Gastroesophageal sphincter (tissue), 4 donors: ENCODE data around the gene FAM135A. TPM values are rescaled to one million over a fixed set of nuclear protein-coding genes. Genes with fewer than 3 reads are reported as not detected.

Experiments
- ATAC-seq: fragments of 150-250 bp; one replicate; pipeline ENCODE4 v1.9.1; 2016; ENCODE audit warnings: mild to moderate bottlenecking, moderate library complexity
- H3K27ac ChIP-seq, 4 donors: fragments of 200-600 bp; sonication (generic) in 3 of 4; 1 replicate in 3 of 4; 2 replicates in 1 of 4; pipeline ENCODE4 v1.5.1; 2016 to 2019
- H3K27me3 ChIP-seq: fragments of 200-600 bp; sonication (generic); one replicate; pipeline ENCODE4 v1.5.1; 2019
- H3K36me3 ChIP-seq, 2 donors: fragments of 200-600 bp; sonication (generic); one replicate each; pipeline ENCODE4 v1.5.1; 2019; ENCODE audit warnings: control low read depth in 1 of 2
- H3K4me1 ChIP-seq, 3 donors: fragments of 200-600 bp; sonication (generic); 1 replicate in 2 of 3; 2 replicates in 1 of 3; pipeline ENCODE4 v1.5.1; 2016 to 2019; ENCODE audit warnings: control low read depth in 2 of 3
- H3K4me3 ChIP-seq, 2 donors: fragments of 200-600 bp; sonication (generic); one replicate each; pipeline ENCODE4 v1.5.1; 2019; ENCODE audit warnings: mild to moderate bottlenecking in 1 of 2, moderate library complexity in 1 of 2
- H3K9me3 ChIP-seq, 3 donors: fragments of 200-600 bp; sonication (generic); one replicate each; pipeline ENCODE4 v1.5.1; 2017 to 2019; ENCODE audit warnings: control low read depth in 2 of 3
- EP300 ChIP-seq: sonication (generic); formaldehyde crosslinking; IDR thresholded peaks from one replicate; pipeline ENCODE4 v1.6.1; 2017; ENCODE audit warnings: antibody characterized with exemption, mild to moderate bottlenecking
- POLR2A ChIP-seq, 2 donors: fragments of 450-650 bp; IDR thresholded peaks; one replicate each; pipeline ENCODE4 v1.6.1; 2017; ENCODE audit warnings: antibody characterized with exemption in 2 of 2, mild to moderate bottlenecking in 2 of 2, moderate library complexity in 1 of 2
- POLR2AphosphoS5 ChIP-seq: sonication (generic); formaldehyde crosslinking; IDR thresholded peaks from one replicate; pipeline ENCODE4 v1.6.1; 2017; ENCODE audit warnings: antibody characterized with exemption
- WGBS, 2 donors: methylation state at CpG; one replicate each; pipeline ENCODE4 v1.1.5; 2018; ENCODE audit warnings: low coverage in 1 of 2; 5-methylcytosine and 5-hydroxymethylcytosine counted together
- total RNA-seq, 4 donors: library from RNA; depleted of rRNA; stranded (reverse); fragments of >200 nt; gene quantifications; one replicate each; pipeline ENCODE4 v1.1.0, GENCODE V29; 2016
- TF ChIP-seq, protein P1 (sequence below), 4 experiments: fragments of 200-600 bp in 2 of 4; fragments of 450-650 bp in 2 of 4; sonication (generic) in 1 of 4; IDR thresholded peaks; one replicate each; pipeline ENCODE4 v1.5.1; 2017 to 2019; ENCODE audit warnings: antibody characterized with exemption in 4 of 4, mild to moderate bottlenecking in 2 of 4, moderate library complexity in 2 of 4

The FAM135A gene
- total RNA-seq, 4 donors from 2014 or later, result 15.4 to 37.0 (median 29.9) TPM

DNA sequence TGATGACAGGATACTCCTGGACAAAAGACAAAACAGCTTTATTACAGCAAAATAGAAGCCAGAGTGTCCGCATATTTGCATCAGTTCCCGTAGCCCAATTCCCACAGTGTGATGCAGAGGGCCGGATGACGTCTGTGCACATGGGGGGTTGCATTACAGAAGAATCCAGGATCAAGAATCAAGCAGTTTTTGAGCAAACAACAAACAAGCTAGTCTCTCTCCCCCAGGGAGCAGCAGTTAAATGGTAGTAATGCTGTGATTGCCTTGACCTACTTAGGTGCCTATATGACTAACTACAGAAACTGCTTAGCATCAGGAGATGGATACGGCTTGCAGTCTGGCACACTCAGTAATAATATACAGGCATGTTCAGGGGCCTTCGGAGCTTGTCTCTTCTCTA is 150.2 kb downstream of the FAM135A start:
- H3K9me3 ChIP-seq, result no peaks in the 10 kb centered on the region
- H3K27ac ChIP-seq, result no peak overlapping the region
- H3K36me3 ChIP-seq, result peaks cover 0 to under 1% of the 10 kb centered on the region in 2 donors
- 64 to 71% methylated on average over 5 to 6 of the region's 6 CpGs for WGBS, 2 donors
- H3K4me1 ChIP-seq, result peaks cover 0 to 15% (median 5%) of the 10 kb centered on the region in 3 donors
- TF ChIP-seq POLR2AphosphoS5, result no peak
- H3K27me3 ChIP-seq, result no peaks in the 10 kb centered on the region
- no peak overlapping the region for H3K4me3 ChIP-seq
- no peak for ATAC-seq

DNA sequence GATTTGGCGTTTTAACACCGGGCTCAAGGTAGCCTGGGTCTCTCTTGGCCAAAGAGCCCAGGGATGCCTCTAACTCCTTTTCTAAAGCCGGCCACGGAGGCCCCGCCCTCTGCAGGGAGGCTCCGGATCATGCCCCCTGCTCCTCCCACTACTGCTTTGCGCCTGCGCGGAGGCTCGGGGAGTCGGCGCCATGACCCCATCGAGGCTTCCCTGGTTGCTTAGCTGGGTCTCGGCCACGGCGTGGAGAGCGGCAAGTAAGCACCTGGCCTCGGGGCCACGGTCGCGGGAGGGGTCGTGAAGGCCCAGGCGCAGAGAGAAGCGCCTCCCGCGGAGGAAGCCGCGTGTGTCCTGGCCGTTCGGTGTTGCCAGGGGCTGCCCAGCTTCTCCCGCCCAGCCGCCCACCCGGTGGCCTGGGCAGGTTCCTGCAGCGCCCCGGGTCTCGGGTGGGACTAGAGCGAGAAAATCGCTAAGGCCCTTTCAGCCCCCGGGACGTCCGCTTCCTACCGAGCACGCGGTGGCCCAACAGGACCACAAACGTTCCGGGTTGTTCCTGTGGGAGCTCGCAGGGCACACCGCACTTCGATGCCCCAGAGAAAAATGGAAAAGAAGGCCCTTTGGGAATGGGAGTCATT is 153.6 kb downstream of the FAM135A start, which contains the start of gene SDHAF4:
Gene SDHAF4 (plus strand): TSS at position 180 of the 632 bp plus-strand sequence. CDS start 11 bp downstream, at position 191.
- peaks cover 0 to 15% (median 5%) of the 10 kb centered on the region in 3 donors for H3K4me1 ChIP-seq
- peak; percentile 98 for ATAC-seq
- TF ChIP-seq POLR2A (IDR thresholded peaks at IDR 0.05) (peak in 1 of 2 donors; percentile 48), EP300 (no peak), POLR2AphosphoS5 (peak; percentile 68)
- TF ChIP-seq, protein P1, sequence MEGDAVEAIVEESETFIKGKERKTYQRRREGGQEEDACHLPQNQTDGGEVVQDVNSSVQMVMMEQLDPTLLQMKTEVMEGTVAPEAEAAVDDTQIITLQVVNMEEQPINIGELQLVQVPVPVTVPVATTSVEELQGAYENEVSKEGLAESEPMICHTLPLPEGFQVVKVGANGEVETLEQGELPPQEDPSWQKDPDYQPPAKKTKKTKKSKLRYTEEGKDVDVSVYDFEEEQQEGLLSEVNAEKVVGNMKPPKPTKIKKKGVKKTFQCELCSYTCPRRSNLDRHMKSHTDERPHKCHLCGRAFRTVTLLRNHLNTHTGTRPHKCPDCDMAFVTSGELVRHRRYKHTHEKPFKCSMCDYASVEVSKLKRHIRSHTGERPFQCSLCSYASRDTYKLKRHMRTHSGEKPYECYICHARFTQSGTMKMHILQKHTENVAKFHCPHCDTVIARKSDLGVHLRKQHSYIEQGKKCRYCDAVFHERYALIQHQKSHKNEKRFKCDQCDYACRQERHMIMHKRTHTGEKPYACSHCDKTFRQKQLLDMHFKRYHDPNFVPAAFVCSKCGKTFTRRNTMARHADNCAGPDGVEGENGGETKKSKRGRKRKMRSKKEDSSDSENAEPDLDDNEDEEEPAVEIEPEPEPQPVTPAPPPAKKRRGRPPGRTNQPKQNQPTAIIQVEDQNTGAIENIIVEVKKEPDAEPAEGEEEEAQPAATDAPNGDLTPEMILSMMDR (IDR thresholded peaks at IDR 0.05), result peak in 2 of 4 experiments; percentile 25 to 26
- peak within 1 kb of the TSS; percentile 79 to 93 for H3K4me3 ChIP-seq
- H3K9me3 ChIP-seq, result no peaks in the 10 kb centered on the region
- no peaks in the 10 kb centered on the region for H3K27me3 ChIP-seq
- peak within 1 kb of the TSS; percentile 65 to 92 (median 85) for H3K27ac ChIP-seq
- no peaks in the 10 kb centered on the region for H3K36me3 ChIP-seq
- 0% methylated on average over 4 to 10 of the region's 49 CpGs for WGBS, 2 donors

DNA sequence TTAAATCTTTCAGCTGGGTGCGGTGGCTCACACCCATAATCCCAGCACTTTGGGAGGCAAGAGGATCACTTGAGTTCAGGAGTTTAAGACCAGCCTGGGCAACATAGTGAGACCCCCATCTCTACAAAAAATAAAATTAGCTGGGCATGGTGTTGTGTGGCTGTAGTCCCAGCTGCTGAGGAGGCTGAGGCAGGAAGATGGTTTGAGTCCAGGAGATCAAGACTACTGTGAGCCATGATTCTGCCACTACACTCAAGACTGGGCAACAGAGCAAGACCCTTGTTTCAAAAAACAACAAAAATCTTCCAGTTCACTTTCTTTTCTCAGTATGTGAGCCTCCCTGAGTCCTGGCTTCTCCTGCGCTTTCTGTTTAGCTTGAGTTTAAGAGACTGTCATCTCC is 161.3 kb downstream of the FAM135A start:
- TF ChIP-seq, protein P1 (IDR thresholded peaks at IDR 0.05), result no peak
- TF ChIP-seq POLR2A (IDR thresholded peaks at IDR 0.05) (no peak), EP300 (no peak), POLR2AphosphoS5 (no peak)
- Histone ChIP-seq H3K4me1 (no peaks in the 10 kb centered on the region), H3K9me3 (no peaks in the 10 kb centered on the region), H3K27ac (no peak overlapping the region), H3K36me3 (no peaks in the 10 kb centered on the region), H3K4me3 (no peak overlapping the region), H3K27me3 (no peaks in the 10 kb centered on the region)
- ATAC-seq, result no peak
- 100% methylated on average over 1 to 2 of the region's 2 CpGs for WGBS, 2 donors

DNA sequence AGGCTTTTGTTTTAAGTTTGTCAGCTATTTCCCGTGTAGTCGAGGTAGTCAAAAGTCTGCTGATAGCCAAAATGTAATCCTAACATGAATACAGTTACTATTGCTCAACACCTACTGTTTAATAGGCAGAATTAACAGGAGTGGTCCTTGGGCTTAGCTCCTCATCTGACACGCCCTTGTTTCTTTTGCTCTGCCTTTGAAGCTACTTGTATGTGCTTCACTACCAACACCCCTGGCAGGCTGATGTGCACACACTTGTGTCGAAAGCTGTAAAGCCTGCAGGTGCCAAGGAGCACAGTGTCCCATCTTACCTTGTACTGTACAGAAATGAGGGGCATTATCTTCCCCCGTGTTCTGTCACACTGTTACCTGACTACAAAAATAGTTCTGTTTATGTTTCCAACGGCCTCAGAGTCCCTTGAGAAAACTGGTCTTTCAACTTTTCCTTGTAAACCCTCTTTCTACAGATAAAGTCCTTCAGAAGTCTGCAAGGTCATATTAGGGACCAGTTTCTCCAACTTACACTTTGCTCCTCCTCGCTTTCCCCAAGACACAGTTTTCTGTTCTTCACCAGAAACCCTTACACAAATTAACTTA is 162.7 kb downstream of the FAM135A start:
- no peak for ATAC-seq
- WGBS, 2 donors, result 69 to 71% methylated on average over 6 to 7 of the region's 7 CpGs
- no peak overlapping the region for H3K4me3 ChIP-seq
- peaks cover 4 to 12% of the 10 kb centered on the region in 2 donors for H3K36me3 ChIP-seq
- no peak for TF ChIP-seq POLR2AphosphoS5
- TF ChIP-seq, protein P1 (IDR thresholded peaks at IDR 0.05), result no peak
- no peak for TF ChIP-seq POLR2A (IDR thresholded peaks at IDR 0.05)
- TF ChIP-seq EP300, result no peak
- H3K9me3 ChIP-seq, result no peaks in the 10 kb centered on the region
- H3K4me1 ChIP-seq, result no peaks in the 10 kb centered on the region
- H3K27ac ChIP-seq, result no peak overlapping the region
- no peaks in the 10 kb centered on the region for H3K27me3 ChIP-seq

DNA sequence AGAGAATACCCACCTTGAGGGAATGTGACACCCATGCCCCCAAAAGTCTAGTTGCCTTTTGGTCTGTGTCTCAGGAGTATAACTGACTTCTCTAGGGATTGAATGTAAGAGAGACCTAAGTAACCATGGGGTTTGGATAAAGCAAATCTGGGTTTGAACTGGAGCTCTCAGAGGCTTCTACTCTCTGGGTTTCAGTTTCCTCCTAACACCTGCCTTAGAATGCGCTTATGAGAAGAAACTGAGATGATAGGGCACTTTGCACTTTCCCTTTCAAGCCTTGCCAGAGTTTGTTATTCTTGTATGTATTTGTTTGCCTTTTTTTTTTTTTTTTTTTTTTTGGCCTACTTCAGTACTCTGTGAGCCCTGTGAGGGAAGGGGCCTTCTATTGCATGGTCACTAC is 172.8 kb downstream of the FAM135A start:
- no peak for ATAC-seq
- no peak overlapping the region for H3K4me3 ChIP-seq
- H3K27ac ChIP-seq, result no peak overlapping the region
- H3K27me3 ChIP-seq, result no peaks in the 10 kb centered on the region
- TF ChIP-seq, protein P1 (IDR thresholded peaks at IDR 0.05), result no peak
- no peak for TF ChIP-seq POLR2A (IDR thresholded peaks at IDR 0.05)
- TF ChIP-seq EP300, result no peak
- TF ChIP-seq POLR2AphosphoS5, result no peak
- H3K36me3 ChIP-seq, result peaks cover 0 to 95% of the 10 kb centered on the region in 2 donors
- H3K4me1 ChIP-seq, result no peaks in the 10 kb centered on the region
- WGBS, 2 donors, result 100% methylated on average over 1 of the region's 1 CpG
- no peaks in the 10 kb centered on the region for H3K9me3 ChIP-seq
